GM23338 (cell line): ENCODE measurements around the gene OTOGL. TPM values are rescaled to one million over a fixed set of nuclear protein-coding genes. Genes with fewer than 3 reads are reported as not detected.

ENCODE experiments used
- ATAC-seq: fragments of 200-7000 bp; cut with Tn5 transposase; 3 replicates; pipeline ENCODE4 v1.9.1; 2020
- DNase-seq: peaks from one replicate; pipeline ENCODE4 v3.0.0-alpha.2; 2015; ENCODE audit warnings: low spot score
- H2AFZ ChIP-seq: fragments of 200-600 bp; sonication (generic); 2 replicates; pipeline ENCODE4 v1.8.0; 2016; ENCODE audit warnings: antibody characterized with exemption, mild to moderate bottlenecking, moderate library complexity
- H3F3A ChIP-seq: fragments of 200-600 bp; sonication (generic); replicated peaks from 2 replicates; pipeline ENCODE4 v1.8.0; 2017; ENCODE audit warnings: antibody characterized with exemption, mixed run types, low read depth
- H3K27ac ChIP-seq: fragments of 200-600 bp; sonication (generic); 2 replicates; pipeline ENCODE4 v1.6.1; 2016; ENCODE audit warnings: low read depth
- H3K27me3 ChIP-seq: fragments of 200-600 bp; sonication (generic); 2 replicates; pipeline ENCODE4 v1.8.0; 2016; ENCODE audit warnings: mild to moderate bottlenecking, mixed run types, moderate library complexity; ENCODE audit not compliant: insufficient read depth
- H3K36me3 ChIP-seq: fragments of 200-600 bp; sonication (generic); 2 replicates; pipeline ENCODE4 v1.8.0; 2016; ENCODE audit warnings: mild to moderate bottlenecking; ENCODE audit not compliant: insufficient read depth
- H3K4me1 ChIP-seq: fragments of 200-600 bp; sonication (generic); 2 replicates; pipeline ENCODE4 v1.8.0; 2016; ENCODE audit warnings: mild to moderate bottlenecking, moderate library complexity; ENCODE audit not compliant: insufficient read depth
- H3K4me2 ChIP-seq: fragments of 200-600 bp; sonication (generic); 2 replicates; pipeline ENCODE4 v1.7.1; 2017; ENCODE audit warnings: mixed run types
- H3K4me3 ChIP-seq: fragments of 200-600 bp; sonication (generic); 2 replicates; pipeline ENCODE4 v1.6.1; 2016; ENCODE audit warnings: mixed run types
- H3K79me2 ChIP-seq: fragments of 200-600 bp; sonication (generic); replicated peaks from 2 replicates; pipeline ENCODE4 v1.8.0; 2017; ENCODE audit warnings: mild to moderate bottlenecking; ENCODE audit not compliant: insufficient read depth
- H3K9me2 ChIP-seq: fragments of 200-600 bp; sonication (generic); 2 replicates; pipeline ENCODE4 v1.8.0; 2017; ENCODE audit not compliant: insufficient read depth
- H4K20me1 ChIP-seq: fragments of 200-600 bp; sonication (generic); replicated peaks from 2 replicates; pipeline ENCODE4 v1.8.0; 2017; ENCODE audit warnings: mild to moderate bottlenecking; ENCODE audit not compliant: insufficient read depth
- H3K27ac Mint-ChIP-seq: 2 replicates; pipeline ENCODE4 v1.8.0; 2020; ENCODE audit warnings: inconsistent platforms, mild to moderate bottlenecking, moderate library complexity, mixed read lengths
- H3K27me3 Mint-ChIP-seq: 3 replicates; pipeline ENCODE4 v1.8.0; 2022; ENCODE audit warnings: low read depth, mild to moderate bottlenecking, moderate library complexity, mixed read lengths, inconsistent platforms; ENCODE audit not compliant: insufficient read depth, poor library complexity
- H3K36me3 Mint-ChIP-seq: 3 replicates; pipeline ENCODE4 v1.8.0; 2021; ENCODE audit warnings: low read depth, mild to moderate bottlenecking, inconsistent platforms, moderate library complexity, mixed read lengths
- H3K4me1 Mint-ChIP-seq: 3 replicates; pipeline ENCODE4 v1.8.0; 2020; ENCODE audit warnings: mild to moderate bottlenecking, inconsistent platforms, mixed read lengths
- H3K4me3 Mint-ChIP-seq: 3 replicates; pipeline ENCODE4 v1.8.0; 2021; ENCODE audit warnings: moderate library complexity, mild to moderate bottlenecking, inconsistent platforms, mixed read lengths
- H3K9me3 Mint-ChIP-seq: 3 replicates; pipeline ENCODE4 v1.8.0; 2020; ENCODE audit warnings: moderate library complexity, mild to moderate bottlenecking, inconsistent platforms, mixed read lengths
- CREB1 ChIP-seq: fragments of 250-450 bp; sonication (Bioruptor Pico); IDR thresholded peaks from 2 replicates; pipeline ENCODE4 v1.5.0; 2020; ENCODE audit warnings: low read depth, mild to moderate bottlenecking, moderate library complexity
- CTCF ChIP-seq, 2 experiments: fragments of 200-600 bp in 1 of 2; sonication (generic) in 1 of 2; conservative IDR thresholded peaks; 2 replicates each; pipeline versions ENCODE4 v1.5.1 to v1.6.1; 2016 to 2017; ENCODE audit warnings: antibody characterized with exemption in 2 of 2, low read depth in 2 of 2, mild to moderate bottlenecking in 2 of 2, moderate library complexity in 1 of 2
- ETS1 ChIP-seq: IDR thresholded peaks from 2 replicates; pipeline ENCODE4 v1.6.1; 2016; ENCODE audit warnings: antibody characterized with exemption
- EZH2 ChIP-seq: fragments of 200-600 bp; sonication (generic); IDR thresholded peaks from one replicate; pipeline ENCODE4 v1.8.0; 2017; ENCODE audit warnings: antibody characterized with exemption, mild to moderate bottlenecking, low read depth; ENCODE audit not compliant: unreplicated experiment
- EZH2phosphoT487 ChIP-seq: fragments of 200-600 bp; sonication (generic); IDR thresholded peaks from one replicate; pipeline ENCODE4 v1.8.1; 2018; ENCODE audit warnings: antibody characterized with exemption; ENCODE audit not compliant: unreplicated experiment
- JUNB ChIP-seq: IDR thresholded peaks from one replicate; pipeline ENCODE4 v1.6.1; 2016; ENCODE audit warnings: antibody characterized with exemption; ENCODE audit not compliant: unreplicated experiment
- NANOG ChIP-seq: IDR thresholded peaks from 2 replicates; pipeline ENCODE4 v1.6.1; 2016; ENCODE audit warnings: antibody characterized with exemption, borderline replicate concordance
- POLR2AphosphoS5 ChIP-seq: IDR thresholded peaks from 2 replicates; pipeline ENCODE4 v1.6.1; 2016; ENCODE audit warnings: antibody characterized with exemption, low read depth
- REST ChIP-seq: IDR thresholded peaks from one replicate; pipeline ENCODE4 v1.6.1; 2018; ENCODE audit warnings: antibody characterized with exemption; ENCODE audit not compliant: unreplicated experiment
- STAT1 ChIP-seq: IDR thresholded peaks from one replicate; pipeline ENCODE4 v1.6.1; 2016; ENCODE audit warnings: antibody characterized with exemption; ENCODE audit not compliant: unreplicated experiment
- ZNF114 ChIP-seq: fragments of 250-450 bp; sonication (Bioruptor Pico); IDR thresholded peaks from 2 replicates; pipeline ENCODE4 v1.5.0; 2020; ENCODE audit warnings: mild to moderate bottlenecking, moderate library complexity
- ZNF331 ChIP-seq: fragments of 250-450 bp; sonication (Bioruptor Pico); IDR thresholded peaks from 2 replicates; pipeline ENCODE4 v1.5.0; 2020; ENCODE audit warnings: low read depth, mild to moderate bottlenecking, moderate library complexity
- ZNF462 ChIP-seq: fragments of 250-450 bp; sonication (Bioruptor Pico); IDR thresholded peaks from 2 replicates; pipeline ENCODE4 v1.5.0; 2020; ENCODE audit warnings: mild to moderate bottlenecking, moderate library complexity
- polyA plus RNA-seq: library from polyadenylated mRNA; unstranded; fragments of >200 nt; fragmentation: Nextera tagmentation; extraction: Ambion mirVana; gene quantifications from 2 replicates; pipeline ENCODE4 v1.2.1, GENCODE V29; 2016
- total RNA-seq: library from RNA; depleted of rRNA; stranded (reverse); fragments of >200 nt; shearing (Covaris generic); gene quantifications from 2 replicates; pipeline ENCODE4 v1.2.3, GENCODE V29; 2014

Gene OTOGL
- total and polyA plus RNA-seq, 2 experiments from 2014 or later, result 0.36 to 0.66 TPM

GRCh38 chr12:80170915-80171314, 71.6 kb downstream of the OTOGL start:
- H3K4me3 ChIP-seq, result no peak overlapping the region
- no peak overlapping the region for H3K27ac ChIP-seq
- no peaks in the 10 kb centered on the region for H3K79me2 ChIP-seq
- TF ChIP-seq NANOG (no peak), ZNF462 (CRISPR knock-in tag) (no peak), REST (no peak), EZH2phosphoT487 (no peak), ZNF331 (CRISPR knock-in tag) (no peak), STAT1 (no peak), JUNB (no peak), ETS1 (no peak), ZNF114 (no peak), POLR2AphosphoS5 (no peak), CTCF (conservative IDR thresholded peaks at IDR 0.05; ENCODE audit: low read depth in 2 of 2) (no peak), CREB1 (CRISPR knock-in tag) (no peak), EZH2 (no peak)
- H3K36me3 Mint-ChIP-seq, result no peaks in the 10 kb centered on the region
- H3K4me1 ChIP-seq, result no peaks in the 10 kb centered on the region
- H3K27me3 Mint-ChIP-seq, result peaks cover 2% of the 10 kb centered on the region
- H3K4me3 Mint-ChIP-seq, result no peak overlapping the region
- no peaks in the 10 kb centered on the region for H3K36me3 ChIP-seq
- H3F3A ChIP-seq, result no peaks in the 10 kb centered on the region
- H4K20me1 ChIP-seq, result no peaks in the 10 kb centered on the region
- peaks cover 4% of the 10 kb centered on the region; the same call in 1 of the 3 replicates for H3K9me3 Mint-ChIP-seq
- peaks cover 12% of the 10 kb centered on the region; the same call in 2 of the 3 replicates for H3K4me1 Mint-ChIP-seq
- H3K4me2 ChIP-seq, result no peak overlapping the region
- H3K27me3 ChIP-seq, result no peaks in the 10 kb centered on the region
- H3K27ac Mint-ChIP-seq, result no peak overlapping the region
- H2AFZ ChIP-seq, result no peak overlapping the region
- ATAC-seq (no peak), DNase-seq (no peak)
- H3K9me2 ChIP-seq, result peaks cover 4% of the 10 kb centered on the region; the same call in 1 of the 2 replicates
